Esophagus squamous epithelium (tissue), 4 donors: ENCODE measurements around the gene GPR156.

Experiments
- POLR2A ChIP-seq, 4 donors: fragments of 450-650 bp; IDR thresholded peaks; one replicate each; pipeline ENCODE4 v1.6.1; 2017; ENCODE audit warnings: antibody characterized with exemption in 4 of 4, mild to moderate bottlenecking in 4 of 4, moderate library complexity in 3 of 4
- TF ChIP-seq, protein P1 (sequence below), 6 experiments: fragments of 450-650 bp in 4 of 6; fragments of 200-600 bp in 2 of 6; sonication (generic) in 2 of 6; IDR thresholded peaks; one replicate each; pipeline ENCODE4 v1.5.1; 2016 to 2019; ENCODE audit warnings: antibody characterized with exemption in 6 of 6, mild to moderate bottlenecking in 4 of 6, moderate library complexity in 4 of 6

GRCh38 chr3:120171134-120171873 is 113.7 kb downstream of the GPR156 start:
- TF ChIP-seq, protein P1, sequence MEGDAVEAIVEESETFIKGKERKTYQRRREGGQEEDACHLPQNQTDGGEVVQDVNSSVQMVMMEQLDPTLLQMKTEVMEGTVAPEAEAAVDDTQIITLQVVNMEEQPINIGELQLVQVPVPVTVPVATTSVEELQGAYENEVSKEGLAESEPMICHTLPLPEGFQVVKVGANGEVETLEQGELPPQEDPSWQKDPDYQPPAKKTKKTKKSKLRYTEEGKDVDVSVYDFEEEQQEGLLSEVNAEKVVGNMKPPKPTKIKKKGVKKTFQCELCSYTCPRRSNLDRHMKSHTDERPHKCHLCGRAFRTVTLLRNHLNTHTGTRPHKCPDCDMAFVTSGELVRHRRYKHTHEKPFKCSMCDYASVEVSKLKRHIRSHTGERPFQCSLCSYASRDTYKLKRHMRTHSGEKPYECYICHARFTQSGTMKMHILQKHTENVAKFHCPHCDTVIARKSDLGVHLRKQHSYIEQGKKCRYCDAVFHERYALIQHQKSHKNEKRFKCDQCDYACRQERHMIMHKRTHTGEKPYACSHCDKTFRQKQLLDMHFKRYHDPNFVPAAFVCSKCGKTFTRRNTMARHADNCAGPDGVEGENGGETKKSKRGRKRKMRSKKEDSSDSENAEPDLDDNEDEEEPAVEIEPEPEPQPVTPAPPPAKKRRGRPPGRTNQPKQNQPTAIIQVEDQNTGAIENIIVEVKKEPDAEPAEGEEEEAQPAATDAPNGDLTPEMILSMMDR (IDR thresholded peaks at IDR 0.05), result no peak
- no peak for TF ChIP-seq POLR2A (IDR thresholded peaks at IDR 0.05)
